OCI-LY7 (cell line): ENCODE data around the gene TSPAN13.

Experiments used
- EZH2phosphoT487 ChIP-seq: fragments of 200-600 bp; sonication (generic); IDR thresholded peaks from 2 replicates; pipeline ENCODE4 v1.6.1; 2018; ENCODE audit warnings: low read depth, borderline replicate concordance, mild to moderate bottlenecking, mixed run types, antibody characterized with exemption, low read length, moderate library complexity, mixed read lengths
- TF ChIP-seq, protein P1 (sequence below): fragments of 200-600 bp; sonication (generic); conservative IDR thresholded peaks from 2 replicates; pipeline ENCODE4 v1.5.1; 2014; ENCODE audit warnings: mild to moderate bottlenecking, antibody characterized with exemption, low read length, moderate library complexity, mixed read lengths

DNA sequence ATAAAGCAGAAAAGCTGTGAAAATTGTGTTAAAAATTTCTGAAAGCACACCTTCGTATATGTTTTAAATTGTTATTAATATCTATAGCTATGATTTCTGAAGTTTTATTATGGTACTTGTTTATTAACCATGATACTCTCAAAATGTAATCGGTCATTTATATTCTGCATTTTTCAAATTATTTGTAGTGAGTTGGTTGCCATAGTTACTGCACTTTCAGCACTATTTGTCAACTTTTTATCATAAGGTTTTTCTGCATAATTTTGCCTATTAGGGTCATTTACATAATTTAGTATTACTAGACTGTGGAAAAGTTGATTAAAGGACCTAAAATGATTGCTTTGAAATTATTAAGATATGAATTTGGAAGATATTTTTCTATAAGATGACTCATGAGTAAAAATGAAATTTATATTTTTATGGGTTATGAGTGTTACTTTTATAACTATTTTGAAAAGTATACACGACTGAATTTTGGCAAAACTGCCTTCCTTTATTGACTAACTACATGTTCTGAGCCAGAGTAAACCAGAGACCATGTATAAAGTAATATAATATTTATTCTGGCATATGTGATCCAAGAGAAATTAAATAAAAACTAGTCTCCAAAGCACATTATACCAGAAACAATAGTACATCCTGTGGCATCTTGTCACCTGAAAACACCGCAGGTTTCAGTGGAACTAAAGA is 59.1 kb downstream of the TSPAN13 start:
- no peak for TF ChIP-seq EZH2phosphoT487
- TF ChIP-seq, protein P1, sequence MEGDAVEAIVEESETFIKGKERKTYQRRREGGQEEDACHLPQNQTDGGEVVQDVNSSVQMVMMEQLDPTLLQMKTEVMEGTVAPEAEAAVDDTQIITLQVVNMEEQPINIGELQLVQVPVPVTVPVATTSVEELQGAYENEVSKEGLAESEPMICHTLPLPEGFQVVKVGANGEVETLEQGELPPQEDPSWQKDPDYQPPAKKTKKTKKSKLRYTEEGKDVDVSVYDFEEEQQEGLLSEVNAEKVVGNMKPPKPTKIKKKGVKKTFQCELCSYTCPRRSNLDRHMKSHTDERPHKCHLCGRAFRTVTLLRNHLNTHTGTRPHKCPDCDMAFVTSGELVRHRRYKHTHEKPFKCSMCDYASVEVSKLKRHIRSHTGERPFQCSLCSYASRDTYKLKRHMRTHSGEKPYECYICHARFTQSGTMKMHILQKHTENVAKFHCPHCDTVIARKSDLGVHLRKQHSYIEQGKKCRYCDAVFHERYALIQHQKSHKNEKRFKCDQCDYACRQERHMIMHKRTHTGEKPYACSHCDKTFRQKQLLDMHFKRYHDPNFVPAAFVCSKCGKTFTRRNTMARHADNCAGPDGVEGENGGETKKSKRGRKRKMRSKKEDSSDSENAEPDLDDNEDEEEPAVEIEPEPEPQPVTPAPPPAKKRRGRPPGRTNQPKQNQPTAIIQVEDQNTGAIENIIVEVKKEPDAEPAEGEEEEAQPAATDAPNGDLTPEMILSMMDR: no peak
